ENCODE measurements around the gene DGKB.

The DGKB gene

GRCh38 chr7:14158111-14158510 is 744.4 kb downstream of the DGKB start:
- no peaks in the 10 kb centered on the region for H3K27me3 ChIP-seq (ENCODE audit: insufficient read depth, poor library complexity, severe bottlenecking)
- DNase-seq (ENCODE audit: low spot score) (no peak), ATAC-seq (ENCODE audit: low read depth) (no peak)
- H3K27ac ChIP-seq (ENCODE audit: poor library complexity, severe bottlenecking), result no peak overlapping the region
- H3K36me3 ChIP-seq (ENCODE audit: low read depth), result no peaks in the 10 kb centered on the region
- no peaks in the 10 kb centered on the region for H3K4me1 ChIP-seq (ENCODE audit: insufficient read depth, poor library complexity, severe bottlenecking)
- no peak overlapping the region for H3K4me3 ChIP-seq (ENCODE audit: severe bottlenecking)
- TF ChIP-seq CTCF (IDR thresholded peaks at IDR 0.05; ENCODE audit: poor library complexity, severe bottlenecking), result no peak
- H3K9me3 ChIP-seq (ENCODE audit: severe bottlenecking), result no peaks in the 10 kb centered on the region

DNA sequence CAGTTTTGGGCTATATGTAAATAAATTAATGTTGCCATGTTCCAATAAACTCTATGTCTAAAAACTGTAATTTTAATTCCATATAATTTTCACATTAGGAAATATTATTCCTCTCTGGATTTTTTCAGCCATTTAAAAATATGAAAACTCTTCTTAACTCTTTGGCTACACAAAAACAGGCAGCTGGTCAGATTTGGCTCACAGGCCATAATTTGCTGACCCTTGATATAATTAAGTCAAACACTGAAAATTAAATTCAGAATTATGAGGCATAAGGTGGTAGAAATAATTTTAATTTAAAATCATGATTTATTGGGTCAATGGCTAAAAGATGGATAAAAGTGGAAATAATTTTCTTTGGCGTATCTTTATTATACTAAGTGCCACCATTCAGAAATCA is 746.1 kb downstream of the DGKB start:
- no peak for ATAC-seq (ENCODE audit: low read depth)
- Histone ChIP-seq H3K4me3 (ENCODE audit: severe bottlenecking) (no peak overlapping the region), H3K4me1 (ENCODE audit: insufficient read depth, poor library complexity, severe bottlenecking) (no peaks in the 10 kb centered on the region), H3K27me3 (ENCODE audit: insufficient read depth, poor library complexity, severe bottlenecking) (no peaks in the 10 kb centered on the region), H3K9me3 (ENCODE audit: severe bottlenecking) (no peaks in the 10 kb centered on the region), H3K36me3 (ENCODE audit: low read depth) (no peaks in the 10 kb centered on the region), H3K27ac (ENCODE audit: poor library complexity, severe bottlenecking) (no peak overlapping the region)
- DNase-seq (ENCODE audit: low spot score), result no peak
- no peak for TF ChIP-seq CTCF (IDR thresholded peaks at IDR 0.05; ENCODE audit: poor library complexity, severe bottlenecking)

- Histone ChIP-seq H3K36me3 (ENCODE audit: low read depth) (no peaks in the 10 kb centered on the region), H3K4me3 (ENCODE audit: severe bottlenecking) (no peak overlapping the region), H3K27ac (ENCODE audit: poor library complexity, severe bottlenecking) (no peak overlapping the region), H3K27me3 (ENCODE audit: insufficient read depth, poor library complexity, severe bottlenecking) (no peaks in the 10 kb centered on the region), H3K9me3 (ENCODE audit: severe bottlenecking) (no peaks in the 10 kb centered on the region), H3K4me1 (ENCODE audit: insufficient read depth, poor library complexity, severe bottlenecking) (no peaks in the 10 kb centered on the region)
- TF ChIP-seq CTCF (IDR thresholded peaks at IDR 0.05; ENCODE audit: poor library complexity, severe bottlenecking), result no peak
- ATAC-seq (ENCODE audit: low read depth) (no peak), DNase-seq (ENCODE audit: low spot score) (no peak)
Measured at GRCh38 chr7:14148974-14149373, 753.6 kb downstream of the DGKB start.

- H3K4me1 ChIP-seq (ENCODE audit: insufficient read depth, poor library complexity, severe bottlenecking), result no peaks in the 10 kb centered on the region
- no peaks in the 10 kb centered on the region for H3K9me3 ChIP-seq (ENCODE audit: severe bottlenecking)
- ATAC-seq (ENCODE audit: low read depth) (no peak), DNase-seq (ENCODE audit: low spot score) (no peak)
- no peaks in the 10 kb centered on the region for H3K27me3 ChIP-seq (ENCODE audit: insufficient read depth, poor library complexity, severe bottlenecking)
- no peak for TF ChIP-seq CTCF (IDR thresholded peaks at IDR 0.05; ENCODE audit: poor library complexity, severe bottlenecking)
- H3K36me3 ChIP-seq (ENCODE audit: low read depth), result no peaks in the 10 kb centered on the region
- no peak overlapping the region for H3K27ac ChIP-seq (ENCODE audit: poor library complexity, severe bottlenecking)
- H3K4me3 ChIP-seq (ENCODE audit: severe bottlenecking), result no peak overlapping the region
Measured at GRCh38 chr7:14147532-14147931, 755.0 kb downstream of the DGKB start.

DNA sequence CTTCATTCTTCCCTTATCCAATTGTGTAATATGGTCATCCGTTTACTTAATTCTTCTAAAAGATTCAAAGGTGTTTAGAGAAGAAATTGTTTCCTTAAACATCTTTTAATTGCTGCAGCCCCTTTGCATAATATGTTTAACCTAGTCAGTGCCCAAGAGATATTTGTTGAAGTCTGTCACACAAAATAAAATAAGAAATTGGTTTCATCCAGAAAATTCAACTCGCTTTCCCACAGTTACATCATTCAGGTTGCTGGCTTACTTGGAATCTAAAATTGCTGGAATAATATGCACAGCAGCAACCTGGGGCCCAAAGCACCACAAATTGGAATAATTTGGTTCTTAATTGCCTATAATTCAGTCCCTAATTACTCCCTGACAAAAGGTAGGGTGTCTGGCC is 758.0 kb downstream of the DGKB start:
- DNase-seq (ENCODE audit: low spot score), result no peak

More for the DNA sequence above, 758.0 kb downstream of the DGKB start:
- ATAC-seq (ENCODE audit: low read depth), result no peak
- Histone ChIP-seq H3K4me3 (ENCODE audit: severe bottlenecking) (no peak overlapping the region), H3K4me1 (ENCODE audit: insufficient read depth, poor library complexity, severe bottlenecking) (no peaks in the 10 kb centered on the region), H3K9me3 (ENCODE audit: severe bottlenecking) (no peaks in the 10 kb centered on the region), H3K27ac (ENCODE audit: poor library complexity, severe bottlenecking) (no peak overlapping the region), H3K36me3 (ENCODE audit: low read depth) (no peaks in the 10 kb centered on the region), H3K27me3 (ENCODE audit: insufficient read depth, poor library complexity, severe bottlenecking) (no peaks in the 10 kb centered on the region)
- no peak for TF ChIP-seq CTCF (IDR thresholded peaks at IDR 0.05; ENCODE audit: poor library complexity, severe bottlenecking)

Measured in RWPE2 (cell line).